Suprapubic skin (tissue), 4 donors: ENCODE measurements around the gene RGS6. TPM values are rescaled to one million over a fixed set of nuclear protein-coding genes. Genes with fewer than 3 reads are reported as not detected.

Source experiments
- DNase-seq, 2 donors: peaks; one replicate each; pipeline ENCODE4 v3.0.0-alpha.2; 2019; ENCODE audit warnings: low spot score in 2 of 2
- H3K27ac ChIP-seq: fragments of 200-600 bp; sonication (generic); one replicate; pipeline ENCODE4 v1.5.1; 2019
- H3K27me3 ChIP-seq: fragments of 200-600 bp; sonication (generic); one replicate; pipeline ENCODE4 v1.5.1; 2019
- H3K36me3 ChIP-seq: fragments of 200-600 bp; sonication (generic); one replicate; pipeline ENCODE4 v1.5.1; 2019
- H3K4me1 ChIP-seq: fragments of 200-600 bp; sonication (generic); one replicate; pipeline ENCODE4 v1.5.1; 2019
- H3K4me3 ChIP-seq: fragments of 200-600 bp; sonication (generic); one replicate; pipeline ENCODE4 v1.5.1; 2019; ENCODE audit warnings: mild to moderate bottlenecking
- H3K9me3 ChIP-seq: fragments of 200-600 bp; sonication (generic); one replicate; pipeline ENCODE4 v1.5.1; 2019
- EP300 ChIP-seq: sonication (generic); formaldehyde crosslinking; IDR thresholded peaks from one replicate; pipeline ENCODE4 v1.6.1; 2017; ENCODE audit warnings: antibody characterized with exemption
- POLR2A ChIP-seq, 2 donors: fragments of 450-650 bp; IDR thresholded peaks; one replicate each; pipeline ENCODE4 v1.6.1; 2017; ENCODE audit warnings: antibody characterized with exemption in 2 of 2, mild to moderate bottlenecking in 2 of 2, moderate library complexity in 2 of 2
- POLR2AphosphoS5 ChIP-seq, 3 donors: sonication (generic); formaldehyde crosslinking; IDR thresholded peaks; one replicate each; pipeline ENCODE4 v1.6.1; 2017; ENCODE audit warnings: antibody characterized with exemption in 3 of 3
- WGBS: methylation state at CpG from one replicate; pipeline ENCODE4 v1.1.5; 2018; 5-methylcytosine and 5-hydroxymethylcytosine counted together
- total RNA-seq, 4 donors: library from RNA; depleted of rRNA; stranded (reverse); fragments of >200 nt; gene quantifications; one replicate each; pipeline ENCODE4 v1.1.0, GENCODE V29; 2016
- TF ChIP-seq, protein P1 (sequence below), 2 donors: fragments of 200-600 bp in 1 of 2; fragments of 450-650 bp in 1 of 2; sonication (generic) in 1 of 2; IDR thresholded peaks; one replicate each; pipeline ENCODE4 v1.5.1; 2016 to 2019; ENCODE audit warnings: antibody characterized with exemption in 2 of 2, mild to moderate bottlenecking in 1 of 2, moderate library complexity in 1 of 2

The RGS6 gene
- total RNA-seq, 4 donors from 2014 or later = 0.08 to 4.4 (median 1.0) TPM

DNA sequence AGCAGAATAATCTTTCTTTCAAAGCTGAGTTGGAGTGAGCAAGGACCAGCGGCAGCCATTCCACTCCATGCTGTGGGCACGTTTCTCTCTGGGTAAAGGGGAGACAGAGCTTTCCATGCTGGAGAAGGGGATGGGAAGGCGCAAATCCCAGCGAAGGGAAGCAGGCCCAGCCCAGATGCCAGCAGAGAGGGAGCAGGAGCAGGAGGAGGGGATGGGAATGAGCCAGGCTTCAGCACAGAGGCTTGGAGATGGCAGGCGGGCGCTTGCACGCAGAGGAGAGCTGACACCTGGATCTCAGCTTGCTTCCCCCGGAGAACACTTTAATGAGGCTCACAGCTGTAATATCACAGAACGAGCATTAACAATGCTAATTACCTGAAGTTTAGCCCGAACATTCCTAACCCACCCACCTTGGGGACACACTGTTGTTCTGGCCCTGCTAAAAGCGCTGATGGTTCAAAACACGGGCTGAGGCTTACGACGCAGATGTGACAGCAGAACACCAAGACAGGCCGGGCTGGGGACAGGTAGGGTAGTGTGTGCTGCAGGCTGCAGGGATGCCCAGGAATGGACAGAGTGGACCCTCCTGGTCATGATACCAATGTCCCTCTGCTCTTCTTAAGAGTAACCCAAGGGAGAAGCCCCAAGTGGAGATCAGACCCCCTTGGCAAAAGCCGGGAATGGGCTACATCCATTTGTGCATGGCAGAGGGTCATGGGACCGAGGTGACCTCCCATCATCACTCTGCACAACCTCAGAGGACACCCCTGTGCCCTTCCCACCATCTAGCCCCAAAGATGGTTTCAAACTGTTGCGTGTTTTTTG is 673.1 kb downstream of the RGS6 start:
- 81% methylated on average over 18 of the region's 18 CpGs for WGBS

DNA sequence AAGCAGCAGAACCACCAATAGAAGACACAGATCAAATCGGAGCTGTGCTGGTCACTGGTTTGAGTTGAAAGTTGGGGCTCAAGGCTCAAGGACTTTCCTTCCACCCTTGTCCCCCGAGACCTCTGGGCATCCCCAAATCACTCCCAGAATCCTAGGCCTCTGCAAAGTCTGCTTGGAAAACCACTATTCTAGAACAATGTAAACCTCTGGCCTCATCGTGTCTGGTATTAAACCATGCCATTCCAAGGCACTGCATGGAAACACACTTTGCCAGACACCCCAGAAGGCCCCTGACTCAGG is 673.6 kb downstream of the RGS6 start:
- TF ChIP-seq POLR2AphosphoS5 (IDR thresholded peaks at IDR 0.05) (no peak), EP300 (no peak), POLR2A (IDR thresholded peaks at IDR 0.05) (no peak)
- TF ChIP-seq, protein P1, sequence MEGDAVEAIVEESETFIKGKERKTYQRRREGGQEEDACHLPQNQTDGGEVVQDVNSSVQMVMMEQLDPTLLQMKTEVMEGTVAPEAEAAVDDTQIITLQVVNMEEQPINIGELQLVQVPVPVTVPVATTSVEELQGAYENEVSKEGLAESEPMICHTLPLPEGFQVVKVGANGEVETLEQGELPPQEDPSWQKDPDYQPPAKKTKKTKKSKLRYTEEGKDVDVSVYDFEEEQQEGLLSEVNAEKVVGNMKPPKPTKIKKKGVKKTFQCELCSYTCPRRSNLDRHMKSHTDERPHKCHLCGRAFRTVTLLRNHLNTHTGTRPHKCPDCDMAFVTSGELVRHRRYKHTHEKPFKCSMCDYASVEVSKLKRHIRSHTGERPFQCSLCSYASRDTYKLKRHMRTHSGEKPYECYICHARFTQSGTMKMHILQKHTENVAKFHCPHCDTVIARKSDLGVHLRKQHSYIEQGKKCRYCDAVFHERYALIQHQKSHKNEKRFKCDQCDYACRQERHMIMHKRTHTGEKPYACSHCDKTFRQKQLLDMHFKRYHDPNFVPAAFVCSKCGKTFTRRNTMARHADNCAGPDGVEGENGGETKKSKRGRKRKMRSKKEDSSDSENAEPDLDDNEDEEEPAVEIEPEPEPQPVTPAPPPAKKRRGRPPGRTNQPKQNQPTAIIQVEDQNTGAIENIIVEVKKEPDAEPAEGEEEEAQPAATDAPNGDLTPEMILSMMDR (IDR thresholded peaks at IDR 0.05) = no peak
- no peaks in the 10 kb centered on the region for H3K27me3 ChIP-seq
- no peaks in the 10 kb centered on the region for H3K4me1 ChIP-seq
- H3K9me3 ChIP-seq = no peaks in the 10 kb centered on the region
- H3K36me3 ChIP-seq = no peaks in the 10 kb centered on the region
- H3K4me3 ChIP-seq = no peak overlapping the region
- WGBS = 100% methylated on average over 3 of the region's 3 CpGs
- H3K27ac ChIP-seq = no peak overlapping the region
- DNase-seq = peak in 1 of 2 donors; percentile 43

More for the DNA sequence above, 673.1 kb downstream of the RGS6 start:
- no peak for TF ChIP-seq POLR2AphosphoS5 (IDR thresholded peaks at IDR 0.05)
- no peak for TF ChIP-seq POLR2A (IDR thresholded peaks at IDR 0.05)
- TF ChIP-seq, protein P1 (IDR thresholded peaks at IDR 0.05) = no peak
- TF ChIP-seq EP300 = no peak
- Histone ChIP-seq H3K27me3 (no peaks in the 10 kb centered on the region), H3K4me1 (no peaks in the 10 kb centered on the region), H3K9me3 (no peaks in the 10 kb centered on the region), H3K4me3 (no peak overlapping the region), H3K36me3 (no peaks in the 10 kb centered on the region), H3K27ac (no peak overlapping the region)
- no peak for DNase-seq

DNA sequence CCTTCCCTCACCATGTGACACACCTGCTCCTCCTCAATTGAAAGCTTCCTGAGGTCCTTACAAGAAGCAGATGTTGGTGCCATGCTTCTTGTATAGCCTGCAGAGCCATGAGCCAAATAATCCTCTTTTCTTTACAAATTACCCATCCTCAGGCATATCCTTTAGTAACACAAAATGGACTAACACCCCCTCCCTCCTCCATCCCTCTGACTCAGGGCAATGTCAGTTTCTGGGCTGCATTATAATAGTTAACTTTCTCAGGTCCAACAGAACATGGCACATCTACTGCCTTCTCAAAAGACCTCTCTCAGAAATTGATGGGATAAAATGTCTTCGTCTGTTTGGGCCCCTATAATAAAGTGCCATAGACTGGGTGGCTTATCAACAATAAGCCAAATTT is 674.6 kb downstream of the RGS6 start:
- no peaks in the 10 kb centered on the region for H3K36me3 ChIP-seq
- H3K27ac ChIP-seq = no peak overlapping the region
- H3K4me1 ChIP-seq = no peaks in the 10 kb centered on the region
- WGBS = 100% methylated on average over 1 of the region's 1 CpG
- no peaks in the 10 kb centered on the region for H3K27me3 ChIP-seq
- H3K4me3 ChIP-seq = no peak overlapping the region
- TF ChIP-seq POLR2AphosphoS5 (IDR thresholded peaks at IDR 0.05) = no peak
- TF ChIP-seq, protein P1 (IDR thresholded peaks at IDR 0.05) = no peak
- TF ChIP-seq EP300 = no peak
- no peak for TF ChIP-seq POLR2A (IDR thresholded peaks at IDR 0.05)
- no peaks in the 10 kb centered on the region for H3K9me3 ChIP-seq
- DNase-seq = no peak

DNA sequence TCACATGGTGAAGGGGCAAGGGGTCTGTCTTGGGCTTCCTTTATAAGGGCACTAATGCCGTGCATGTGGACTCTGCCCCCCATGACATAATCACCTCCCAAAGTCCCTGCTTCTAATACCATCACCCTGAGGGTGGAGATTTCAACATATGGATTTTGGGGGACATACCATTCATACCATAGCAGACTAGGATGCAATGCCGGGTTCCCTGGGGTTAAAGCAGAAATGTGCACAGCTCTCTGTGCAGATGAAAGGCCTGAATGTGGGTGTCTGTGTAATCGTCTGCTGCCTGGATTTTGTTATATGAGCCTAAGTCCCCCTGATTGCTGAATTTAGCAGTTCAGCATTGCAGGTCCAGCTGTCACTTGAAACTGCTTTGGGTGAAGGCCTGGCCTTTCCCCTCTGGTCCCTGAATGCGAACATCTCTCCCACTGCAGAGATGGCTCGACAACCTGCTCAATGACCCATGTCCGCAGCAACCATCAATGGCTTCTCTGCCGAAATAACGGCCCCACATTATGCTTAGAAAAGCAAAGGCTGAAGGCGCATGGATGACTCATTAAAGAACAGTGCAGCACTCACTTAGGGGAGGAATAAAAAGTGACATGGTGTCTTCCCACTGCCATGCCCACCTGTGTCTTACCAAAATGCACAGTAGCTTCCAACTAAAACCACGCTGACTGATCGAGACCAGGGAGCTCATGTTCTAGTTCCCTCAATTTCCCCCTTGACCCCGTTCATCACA is 675.3 kb downstream of the RGS6 start:
- DNase-seq = peak in 1 of 2 donors; percentile 38
- 90% methylated on average over 12 of the region's 12 CpGs for WGBS
- no peaks in the 10 kb centered on the region for H3K27me3 ChIP-seq

DNA sequence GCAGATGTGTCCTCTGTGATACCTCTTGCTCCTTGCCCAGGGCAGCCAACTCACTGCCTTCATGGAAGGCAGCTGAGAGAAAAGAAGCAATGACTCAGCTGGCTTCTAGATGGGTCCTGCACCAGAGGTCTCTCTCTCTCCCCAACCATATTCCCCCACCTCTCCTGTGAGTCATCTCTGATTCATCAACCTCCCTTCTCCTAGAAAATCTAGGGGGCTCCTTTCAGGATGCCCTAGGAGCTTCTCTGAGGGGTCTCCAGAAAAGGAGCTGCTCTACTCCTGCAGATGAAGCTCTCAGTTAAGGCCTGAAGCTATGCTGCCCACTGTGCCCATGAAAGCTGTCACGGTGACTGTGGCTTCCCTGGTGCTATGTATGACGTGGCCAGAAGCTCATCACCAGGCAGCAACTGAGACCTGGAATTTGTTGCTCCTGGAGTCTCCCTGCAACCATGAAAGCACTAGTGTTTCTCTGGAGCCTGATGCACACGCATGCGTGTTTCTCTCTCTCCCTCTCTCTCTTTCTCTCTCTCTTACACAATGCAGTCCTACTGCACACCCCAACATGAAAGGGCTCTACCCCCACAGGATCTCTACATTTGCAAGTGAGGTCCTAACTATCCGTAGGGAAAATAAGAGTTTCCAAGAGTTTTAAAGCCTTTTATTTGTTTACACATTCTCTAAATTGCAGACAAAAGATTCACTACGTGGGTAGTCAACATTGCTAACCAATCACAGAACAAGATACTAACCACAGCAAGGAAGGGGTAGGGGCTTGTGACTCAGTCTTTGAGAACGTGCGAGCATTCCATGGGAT is 676.4 kb downstream of the RGS6 start:
- Histone ChIP-seq H3K4me1 (peaks cover 3% of the 10 kb centered on the region), H3K36me3 (no peaks in the 10 kb centered on the region), H3K9me3 (no peaks in the 10 kb centered on the region), H3K27me3 (no peaks in the 10 kb centered on the region), H3K4me3 (no peak overlapping the region), H3K27ac (no peak overlapping the region)
- DNase-seq = no peak
- TF ChIP-seq, protein P1 (IDR thresholded peaks at IDR 0.05) = no peak
- no peak for TF ChIP-seq POLR2AphosphoS5 (IDR thresholded peaks at IDR 0.05)
- TF ChIP-seq EP300 = no peak
- no peak for TF ChIP-seq POLR2A (IDR thresholded peaks at IDR 0.05)
- 86% methylated on average over 7 of the region's 8 CpGs for WGBS

More for the DNA sequence above, 675.3 kb downstream of the RGS6 start:
- H3K36me3 ChIP-seq = no peaks in the 10 kb centered on the region
- no peaks in the 10 kb centered on the region for H3K4me1 ChIP-seq
- TF ChIP-seq EP300 (no peak), POLR2AphosphoS5 (IDR thresholded peaks at IDR 0.05) (no peak)
- no peaks in the 10 kb centered on the region for H3K9me3 ChIP-seq
- no peak overlapping the region for H3K4me3 ChIP-seq
- H3K27ac ChIP-seq = no peak overlapping the region
